Gastrocnemius medialis (tissue), 4 donors: ENCODE measurements around the gene CCDC78. TPM values are rescaled to one million over a fixed set of nuclear protein-coding genes. Genes with fewer than 3 reads are reported as not detected.

Experiments used
- ATAC-seq, 2 donors: fragments of 150-250 bp; one replicate each; pipeline ENCODE4 v1.9.1; 2016
- DNase-seq, 2 donors: peaks; one replicate each; pipeline ENCODE4 v3.0.0-alpha.2; 2019
- H3K27ac ChIP-seq, 4 donors: fragments of 200-600 bp; sonication (generic); 1 replicate in 1 of 4; 2 replicates in 3 of 4; pipeline ENCODE4 v1.5.1; 2016 to 2018; ENCODE audit warnings: mild to moderate bottlenecking in 2 of 4, moderate library complexity in 1 of 4
- H3K27me3 ChIP-seq, 3 donors: fragments of 200-600 bp; sonication (generic) in 2 of 3; 1 replicate in 1 of 3; 2 replicates in 2 of 3; pipeline versions ENCODE4 v1.5.1 to v1.6.0; 2016 to 2019; ENCODE audit warnings: mild to moderate bottlenecking in 1 of 3, moderate library complexity in 1 of 3
- H3K36me3 ChIP-seq, 2 donors: fragments of 200-600 bp; sonication (generic) in 1 of 2; one replicate each; pipeline ENCODE4 v1.5.1; 2017 to 2018
- H3K4me1 ChIP-seq, 2 donors: fragments of 200-600 bp; sonication (generic) in 1 of 2; one replicate each; pipeline ENCODE4 v1.5.1; 2016 to 2017; ENCODE audit warnings: mild to moderate bottlenecking in 2 of 2
- H3K4me3 ChIP-seq, 4 donors: fragments of 200-600 bp; sonication (generic) in 3 of 4; 1 replicate in 1 of 4; 2 replicates in 3 of 4; pipeline ENCODE4 v1.5.1; 2016 to 2019; ENCODE audit warnings: mild to moderate bottlenecking in 2 of 4
- H3K9me3 ChIP-seq, 3 donors: fragments of 200-600 bp; sonication (generic) in 2 of 3; 1 replicate in 1 of 3; 2 replicates in 2 of 3; pipeline ENCODE4 v1.5.1; 2016 to 2019
- POLR2A ChIP-seq, 2 donors: fragments of 450-650 bp; IDR thresholded peaks; one replicate each; pipeline ENCODE4 v1.6.1; 2017; ENCODE audit warnings: antibody characterized with exemption in 2 of 2, mild to moderate bottlenecking in 2 of 2, moderate library complexity in 2 of 2
- in situ Hi-C, 4 donors: fragments of 200-750 bp; cut with MboI; loops; one replicate each; pipeline versions ENCODE4 v1.15.0 to v1.8.0; 2017; ENCODE audit warnings: low sequenced_read_pairs in 4 of 4
- intact Hi-C: fragments of 100-400 bp; cut with DNase I; formaldehyde crosslinking; loops from one replicate; pipeline ENCODE4 v1.15.1; 2023; ENCODE audit warnings: low total_unique reads
- total RNA-seq, 4 donors: library from RNA; depleted of rRNA; stranded (reverse); fragments of >200 nt; gene quantifications; one replicate each; pipeline versions ENCODE4 v1.1.0 to v1.2.3, GENCODE V29; 2016
- TF ChIP-seq, protein P1 (sequence below), 5 experiments: fragments of 450-650 bp in 3 of 5; fragments of 200-600 bp in 2 of 5; sonication (generic) in 2 of 5; IDR thresholded peaks in 4 of 5; conservative IDR thresholded peaks in 1 of 5; 1 replicate in 4 of 5; 2 replicates in 1 of 5; pipeline ENCODE4 v1.5.1; 2016 to 2019; ENCODE audit warnings: antibody characterized with exemption in 5 of 5, mild to moderate bottlenecking in 3 of 5, moderate library complexity in 3 of 5

Gene CCDC78
- total RNA-seq, 4 donors from 2014 or later, result not detected

GRCh38 chr16:687499-687898 is 38.7 kb downstream of the CCDC78 start:
- TF ChIP-seq POLR2A (IDR thresholded peaks at IDR 0.05), result no peak
- TF ChIP-seq, protein P1, sequence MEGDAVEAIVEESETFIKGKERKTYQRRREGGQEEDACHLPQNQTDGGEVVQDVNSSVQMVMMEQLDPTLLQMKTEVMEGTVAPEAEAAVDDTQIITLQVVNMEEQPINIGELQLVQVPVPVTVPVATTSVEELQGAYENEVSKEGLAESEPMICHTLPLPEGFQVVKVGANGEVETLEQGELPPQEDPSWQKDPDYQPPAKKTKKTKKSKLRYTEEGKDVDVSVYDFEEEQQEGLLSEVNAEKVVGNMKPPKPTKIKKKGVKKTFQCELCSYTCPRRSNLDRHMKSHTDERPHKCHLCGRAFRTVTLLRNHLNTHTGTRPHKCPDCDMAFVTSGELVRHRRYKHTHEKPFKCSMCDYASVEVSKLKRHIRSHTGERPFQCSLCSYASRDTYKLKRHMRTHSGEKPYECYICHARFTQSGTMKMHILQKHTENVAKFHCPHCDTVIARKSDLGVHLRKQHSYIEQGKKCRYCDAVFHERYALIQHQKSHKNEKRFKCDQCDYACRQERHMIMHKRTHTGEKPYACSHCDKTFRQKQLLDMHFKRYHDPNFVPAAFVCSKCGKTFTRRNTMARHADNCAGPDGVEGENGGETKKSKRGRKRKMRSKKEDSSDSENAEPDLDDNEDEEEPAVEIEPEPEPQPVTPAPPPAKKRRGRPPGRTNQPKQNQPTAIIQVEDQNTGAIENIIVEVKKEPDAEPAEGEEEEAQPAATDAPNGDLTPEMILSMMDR (IDR thresholded peaks at IDR 0.05 in 4 of 5, conservative IDR thresholded peaks at IDR 0.05 in 1 of 5), result no peak
- Histone ChIP-seq H3K4me3 (no peak overlapping the region), H3K36me3 (peaks cover 0 to 20% of the 10 kb centered on the region in 2 donors), H3K27ac (no peak overlapping the region), H3K9me3 (no peaks in the 10 kb centered on the region), H3K27me3 (peaks cover under 1 to 11% (median 10%) of the 10 kb centered on the region in 3 donors), H3K4me1 (peaks cover 25 to 46% of the 10 kb centered on the region in 2 donors)
- ATAC-seq, result no peak
- intact Hi-C loops (loop anchor here (10.0 kb wide), 1 partner anchor 617 kb away; the partner anchor contains the start of gene UBE2I), in situ Hi-C loops (no loop called here)
- DNase-seq, result no peak

DNA sequence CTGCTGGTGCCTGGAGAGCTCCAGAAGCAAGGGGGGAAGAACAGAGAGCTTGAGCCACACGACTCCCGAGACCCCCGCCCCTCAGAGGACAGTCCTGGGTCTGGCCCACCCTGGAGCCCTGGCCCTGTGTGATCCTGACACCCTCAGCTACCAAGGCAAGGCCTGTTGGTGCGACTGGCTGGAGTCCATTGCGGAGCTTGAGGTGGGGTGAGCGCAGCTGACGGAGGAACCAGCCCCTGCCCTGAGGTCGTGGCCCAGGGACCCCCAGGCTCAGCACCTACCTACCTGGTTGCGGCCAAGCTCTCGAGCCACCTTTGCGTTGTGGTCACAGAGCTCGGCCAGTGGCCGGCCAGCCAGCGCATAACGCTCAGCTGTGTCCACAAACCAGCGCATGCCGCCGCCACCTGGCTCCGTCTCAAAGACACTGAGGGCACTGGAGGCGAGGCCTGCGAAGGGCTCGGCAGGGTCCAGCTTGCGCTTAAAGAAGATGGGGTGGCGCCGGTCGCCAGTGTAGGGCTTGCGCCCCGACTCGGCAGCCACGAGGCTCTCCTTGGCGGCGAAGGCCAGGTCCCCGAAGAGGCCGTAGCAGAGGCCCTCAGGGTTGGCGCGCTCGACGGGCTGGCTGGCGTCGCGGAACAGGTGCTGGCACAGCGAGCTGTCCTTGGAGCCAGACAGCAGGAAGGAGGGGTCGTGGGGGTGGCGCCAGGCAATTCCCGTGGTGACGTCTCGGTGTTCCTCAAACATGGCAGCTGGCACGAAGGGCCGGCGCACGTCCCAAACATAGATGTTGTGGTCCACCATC is 39.6 kb downstream of the CCDC78 start:
- no peak for ATAC-seq
- intact Hi-C loops (loop anchor here (10.0 kb wide), 1 partner anchor 618 kb away; the partner anchor contains the start of gene UBE2I), in situ Hi-C loops (no loop called here)
- H3K9me3 ChIP-seq, result no peaks in the 10 kb centered on the region
- peaks cover 0 to 29% of the 10 kb centered on the region in 2 donors for H3K36me3 ChIP-seq
- peaks cover 0 to 4% (median 2%) of the 10 kb centered on the region in 3 donors for H3K27me3 ChIP-seq
- DNase-seq, result no peak
- H3K4me1 ChIP-seq, result peaks cover 31 to 54% of the 10 kb centered on the region in 2 donors
- TF ChIP-seq, protein P1 (IDR thresholded peaks at IDR 0.05 in 4 of 5, conservative IDR thresholded peaks at IDR 0.05 in 1 of 5), result no peak
- no peak for TF ChIP-seq POLR2A (IDR thresholded peaks at IDR 0.05)
- no peak overlapping the region for H3K27ac ChIP-seq
- H3K4me3 ChIP-seq, result no peak overlapping the region

DNA sequence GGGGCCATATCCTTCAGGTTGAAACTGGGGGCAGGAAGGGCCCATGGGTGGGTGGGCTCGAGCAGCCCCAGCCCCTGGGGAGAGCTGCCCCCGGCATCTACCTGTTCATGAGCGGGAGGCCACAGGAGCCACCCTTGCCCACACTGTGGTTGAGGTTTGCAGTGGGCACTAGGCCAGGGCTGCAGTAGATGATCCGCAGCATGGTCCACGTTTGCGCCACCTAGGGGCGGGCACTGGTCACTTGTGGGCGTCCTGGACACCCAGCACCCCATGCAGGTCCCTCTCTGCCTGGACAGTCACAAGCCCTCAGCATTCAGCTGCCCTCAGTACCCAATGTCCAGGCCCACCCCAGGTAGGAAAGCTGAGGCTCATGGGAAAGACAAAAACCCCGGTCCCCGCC is 40.3 kb downstream of the CCDC78 start:
- H3K36me3 ChIP-seq, result peaks cover 0 to 33% of the 10 kb centered on the region in 2 donors
- TF ChIP-seq, protein P1 (IDR thresholded peaks at IDR 0.05 in 4 of 5, conservative IDR thresholded peaks at IDR 0.05 in 1 of 5), result peak in 3 of 5 experiments; percentile 12 to 36 (median 22)
- no peak for TF ChIP-seq POLR2A (IDR thresholded peaks at IDR 0.05)
- in situ Hi-C loops (no loop called here), intact Hi-C loops (loop anchor here (10.0 kb wide), 1 partner anchor 619 kb away; the partner anchor contains the start of gene UBE2I)
- no peak overlapping the region for H3K27ac ChIP-seq
- H3K4me3 ChIP-seq, result no peak overlapping the region
- H3K9me3 ChIP-seq, result no peaks in the 10 kb centered on the region
- H3K27me3 ChIP-seq, result no peaks in the 10 kb centered on the region
- H3K4me1 ChIP-seq, result peaks cover 37 to 61% of the 10 kb centered on the region in 2 donors
- ATAC-seq (no peak), DNase-seq (peak in 1 of 2 donors; percentile 39)

DNA sequence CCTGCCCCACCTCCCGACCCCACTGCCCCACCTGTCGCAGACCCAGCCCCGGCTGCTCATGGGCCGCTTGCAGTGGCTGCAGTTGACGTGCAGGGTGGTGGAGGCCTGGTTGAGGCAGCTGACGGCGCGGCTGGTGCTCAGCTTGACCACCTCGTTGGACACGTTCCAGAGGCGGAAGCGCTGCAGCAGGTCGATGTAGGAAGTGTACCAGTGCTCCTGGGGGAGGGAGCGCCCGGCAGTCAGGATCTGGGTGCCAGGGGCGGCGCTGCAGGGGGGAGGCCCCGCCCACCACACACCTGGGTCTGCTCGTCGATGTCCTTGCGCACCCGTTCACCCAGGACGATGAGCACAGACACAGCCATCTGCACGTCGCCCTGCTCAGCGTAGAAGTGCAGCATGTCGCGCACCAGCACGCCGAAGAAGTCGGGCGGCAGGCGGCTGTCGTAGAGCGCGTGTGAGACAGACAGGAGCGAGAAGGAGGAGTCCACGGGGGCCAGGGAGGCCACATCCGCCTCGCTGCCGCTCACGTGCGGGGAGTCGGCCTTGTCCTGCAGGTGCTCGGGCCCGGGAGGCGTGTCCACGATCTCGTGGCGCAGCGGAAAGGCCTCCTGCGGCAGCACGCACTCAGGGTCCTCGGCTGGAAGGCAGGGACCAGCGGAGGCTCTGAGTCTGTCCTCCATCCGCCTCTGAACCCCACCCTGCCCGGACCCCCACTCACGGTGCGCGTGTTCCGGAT is 41.1 kb downstream of the CCDC78 start:
- ATAC-seq (no peak), DNase-seq (peak in 1 of 2 donors; percentile 32)
- Histone ChIP-seq H3K27ac (peak overlapping the region in 2 of 4 donors; percentile 73 to 87), H3K9me3 (no peaks in the 10 kb centered on the region), H3K27me3 (no peaks in the 10 kb centered on the region), H3K4me3 (peak overlapping the region; percentile 84 to 87 (median 86)), H3K36me3 (peaks cover 0 to 33% of the 10 kb centered on the region in 2 donors), H3K4me1 (peaks cover 40 to 61% of the 10 kb centered on the region in 2 donors)
- no peak for TF ChIP-seq POLR2A (IDR thresholded peaks at IDR 0.05)
- TF ChIP-seq, protein P1 (IDR thresholded peaks at IDR 0.05 in 4 of 5, conservative IDR thresholded peaks at IDR 0.05 in 1 of 5), result no peak
- intact Hi-C loops (loop anchor here (10.0 kb wide), 1 partner anchor 620 kb away; the partner anchor contains the start of gene UBE2I), in situ Hi-C loops (no loop called here)
